MM.1S (cell line): ENCODE results near the gene ELP2.

Experiments used
- EZH2 ChIP-seq: fragments of 300-600 bp; sonication (generic); optimal IDR thresholded peaks from 2 replicates; pipeline ENCODE3; 2017; ENCODE audit warnings: low read depth, mild to moderate bottlenecking, antibody characterized with exemption, low read length, mixed read lengths
- EZH2phosphoT487 ChIP-seq: fragments of 300-600 bp; sonication (generic); IDR thresholded peaks from 2 replicates; pipeline ENCODE4 v1.6.1; 2018; ENCODE audit warnings: antibody characterized with exemption, low read length
- TF ChIP-seq, protein P1 (sequence below): fragments of 300-600 bp; sonication (generic); IDR thresholded peaks from 2 replicates; pipeline ENCODE4 v1.5.1; 2016; ENCODE audit warnings: antibody characterized with exemption, low read length, mixed read lengths

- TF ChIP-seq, protein P1, sequence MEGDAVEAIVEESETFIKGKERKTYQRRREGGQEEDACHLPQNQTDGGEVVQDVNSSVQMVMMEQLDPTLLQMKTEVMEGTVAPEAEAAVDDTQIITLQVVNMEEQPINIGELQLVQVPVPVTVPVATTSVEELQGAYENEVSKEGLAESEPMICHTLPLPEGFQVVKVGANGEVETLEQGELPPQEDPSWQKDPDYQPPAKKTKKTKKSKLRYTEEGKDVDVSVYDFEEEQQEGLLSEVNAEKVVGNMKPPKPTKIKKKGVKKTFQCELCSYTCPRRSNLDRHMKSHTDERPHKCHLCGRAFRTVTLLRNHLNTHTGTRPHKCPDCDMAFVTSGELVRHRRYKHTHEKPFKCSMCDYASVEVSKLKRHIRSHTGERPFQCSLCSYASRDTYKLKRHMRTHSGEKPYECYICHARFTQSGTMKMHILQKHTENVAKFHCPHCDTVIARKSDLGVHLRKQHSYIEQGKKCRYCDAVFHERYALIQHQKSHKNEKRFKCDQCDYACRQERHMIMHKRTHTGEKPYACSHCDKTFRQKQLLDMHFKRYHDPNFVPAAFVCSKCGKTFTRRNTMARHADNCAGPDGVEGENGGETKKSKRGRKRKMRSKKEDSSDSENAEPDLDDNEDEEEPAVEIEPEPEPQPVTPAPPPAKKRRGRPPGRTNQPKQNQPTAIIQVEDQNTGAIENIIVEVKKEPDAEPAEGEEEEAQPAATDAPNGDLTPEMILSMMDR = no peak
- TF ChIP-seq EZH2phosphoT487 (no peak), EZH2 (no peak)
These were observed 62.0 kb downstream of the ELP2 start for GRCh38 chr18:36191711-36192110.
